ENCODE measurements around the gene PRCC. TPM values are rescaled to one million over a fixed set of nuclear protein-coding genes. Genes with fewer than 3 reads are reported as not detected.

The PRCC gene
- total and polyA plus RNA-seq, 2 of the 8 experiments (the other 6 are each of a cell fraction or from before 2014, with no cell fraction given) = 95.2 to 115 TPM

DNA sequence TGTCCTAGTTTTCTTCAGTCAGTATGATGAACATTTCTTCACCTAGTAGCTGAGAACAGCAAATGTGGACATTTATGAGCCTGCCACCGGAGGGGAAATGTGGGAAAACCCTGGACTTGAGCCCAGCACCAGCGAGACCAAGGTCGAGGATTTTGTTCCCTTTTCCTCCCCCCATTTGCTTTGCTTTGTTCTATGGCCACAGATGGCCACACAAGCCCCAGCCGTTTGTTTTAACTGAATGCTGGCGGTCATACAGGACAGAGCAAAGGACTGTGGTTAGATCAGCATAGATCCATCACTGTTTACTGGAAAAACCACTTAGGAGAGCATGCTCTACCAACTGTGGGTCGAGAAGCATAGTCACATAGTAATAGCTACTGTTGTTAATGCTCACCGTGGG lies 28.5 kb downstream of the PRCC start (continued):
- TF ChIP-seq, protein P1, sequence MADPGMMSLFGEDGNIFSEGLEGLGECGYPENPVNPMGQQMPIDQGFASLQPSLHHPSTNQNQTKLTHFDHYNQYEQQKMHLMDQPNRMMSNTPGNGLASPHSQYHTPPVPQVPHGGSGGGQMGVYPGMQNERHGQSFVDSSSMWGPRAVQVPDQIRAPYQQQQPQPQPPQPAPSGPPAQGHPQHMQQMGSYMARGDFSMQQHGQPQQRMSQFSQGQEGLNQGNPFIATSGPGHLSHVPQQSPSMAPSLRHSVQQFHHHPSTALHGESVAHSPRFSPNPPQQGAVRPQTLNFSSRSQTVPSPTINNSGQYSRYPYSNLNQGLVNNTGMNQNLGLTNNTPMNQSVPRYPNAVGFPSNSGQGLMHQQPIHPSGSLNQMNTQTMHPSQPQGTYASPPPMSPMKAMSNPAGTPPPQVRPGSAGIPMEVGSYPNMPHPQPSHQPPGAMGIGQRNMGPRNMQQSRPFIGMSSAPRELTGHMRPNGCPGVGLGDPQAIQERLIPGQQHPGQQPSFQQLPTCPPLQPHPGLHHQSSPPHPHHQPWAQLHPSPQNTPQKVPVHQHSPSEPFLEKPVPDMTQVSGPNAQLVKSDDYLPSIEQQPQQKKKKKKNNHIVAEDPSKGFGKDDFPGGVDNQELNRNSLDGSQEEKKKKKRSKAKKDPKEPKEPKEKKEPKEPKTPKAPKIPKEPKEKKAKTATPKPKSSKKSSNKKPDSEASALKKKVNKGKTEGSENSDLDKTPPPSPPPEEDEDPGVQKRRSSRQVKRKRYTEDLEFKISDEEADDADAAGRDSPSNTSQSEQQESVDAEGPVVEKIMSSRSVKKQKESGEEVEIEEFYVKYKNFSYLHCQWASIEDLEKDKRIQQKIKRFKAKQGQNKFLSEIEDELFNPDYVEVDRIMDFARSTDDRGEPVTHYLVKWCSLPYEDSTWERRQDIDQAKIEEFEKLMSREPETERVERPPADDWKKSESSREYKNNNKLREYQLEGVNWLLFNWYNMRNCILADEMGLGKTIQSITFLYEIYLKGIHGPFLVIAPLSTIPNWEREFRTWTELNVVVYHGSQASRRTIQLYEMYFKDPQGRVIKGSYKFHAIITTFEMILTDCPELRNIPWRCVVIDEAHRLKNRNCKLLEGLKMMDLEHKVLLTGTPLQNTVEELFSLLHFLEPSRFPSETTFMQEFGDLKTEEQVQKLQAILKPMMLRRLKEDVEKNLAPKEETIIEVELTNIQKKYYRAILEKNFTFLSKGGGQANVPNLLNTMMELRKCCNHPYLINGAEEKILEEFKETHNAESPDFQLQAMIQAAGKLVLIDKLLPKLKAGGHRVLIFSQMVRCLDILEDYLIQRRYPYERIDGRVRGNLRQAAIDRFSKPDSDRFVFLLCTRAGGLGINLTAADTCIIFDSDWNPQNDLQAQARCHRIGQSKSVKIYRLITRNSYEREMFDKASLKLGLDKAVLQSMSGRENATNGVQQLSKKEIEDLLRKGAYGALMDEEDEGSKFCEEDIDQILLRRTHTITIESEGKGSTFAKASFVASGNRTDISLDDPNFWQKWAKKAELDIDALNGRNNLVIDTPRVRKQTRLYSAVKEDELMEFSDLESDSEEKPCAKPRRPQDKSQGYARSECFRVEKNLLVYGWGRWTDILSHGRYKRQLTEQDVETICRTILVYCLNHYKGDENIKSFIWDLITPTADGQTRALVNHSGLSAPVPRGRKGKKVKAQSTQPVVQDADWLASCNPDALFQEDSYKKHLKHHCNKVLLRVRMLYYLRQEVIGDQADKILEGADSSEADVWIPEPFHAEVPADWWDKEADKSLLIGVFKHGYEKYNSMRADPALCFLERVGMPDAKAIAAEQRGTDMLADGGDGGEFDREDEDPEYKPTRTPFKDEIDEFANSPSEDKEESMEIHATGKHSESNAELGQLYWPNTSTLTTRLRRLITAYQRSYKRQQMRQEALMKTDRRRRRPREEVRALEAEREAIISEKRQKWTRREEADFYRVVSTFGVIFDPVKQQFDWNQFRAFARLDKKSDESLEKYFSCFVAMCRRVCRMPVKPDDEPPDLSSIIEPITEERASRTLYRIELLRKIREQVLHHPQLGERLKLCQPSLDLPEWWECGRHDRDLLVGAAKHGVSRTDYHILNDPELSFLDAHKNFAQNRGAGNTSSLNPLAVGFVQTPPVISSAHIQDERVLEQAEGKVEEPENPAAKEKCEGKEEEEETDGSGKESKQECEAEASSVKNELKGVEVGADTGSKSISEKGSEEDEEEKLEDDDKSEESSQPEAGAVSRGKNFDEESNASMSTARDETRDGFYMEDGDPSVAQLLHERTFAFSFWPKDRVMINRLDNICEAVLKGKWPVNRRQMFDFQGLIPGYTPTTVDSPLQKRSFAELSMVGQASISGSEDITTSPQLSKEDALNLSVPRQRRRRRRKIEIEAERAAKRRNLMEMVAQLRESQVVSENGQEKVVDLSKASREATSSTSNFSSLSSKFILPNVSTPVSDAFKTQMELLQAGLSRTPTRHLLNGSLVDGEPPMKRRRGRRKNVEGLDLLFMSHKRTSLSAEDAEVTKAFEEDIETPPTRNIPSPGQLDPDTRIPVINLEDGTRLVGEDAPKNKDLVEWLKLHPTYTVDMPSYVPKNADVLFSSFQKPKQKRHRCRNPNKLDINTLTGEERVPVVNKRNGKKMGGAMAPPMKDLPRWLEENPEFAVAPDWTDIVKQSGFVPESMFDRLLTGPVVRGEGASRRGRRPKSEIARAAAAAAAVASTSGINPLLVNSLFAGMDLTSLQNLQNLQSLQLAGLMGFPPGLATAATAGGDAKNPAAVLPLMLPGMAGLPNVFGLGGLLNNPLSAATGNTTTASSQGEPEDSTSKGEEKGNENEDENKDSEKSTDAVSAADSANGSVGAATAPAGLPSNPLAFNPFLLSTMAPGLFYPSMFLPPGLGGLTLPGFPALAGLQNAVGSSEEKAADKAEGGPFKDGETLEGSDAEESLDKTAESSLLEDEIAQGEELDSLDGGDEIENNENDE (IDR thresholded peaks at IDR 0.05; ENCODE audit: insufficient replicate concordance, low read length) = no peak
- TF ChIP-seq SIN3A (conservative IDR thresholded peaks at IDR 0.05 in 1 of 2, IDR thresholded peaks at IDR 0.05 in 1 of 2; ENCODE audit: low read depth in 1 of 2, low read length in 2 of 2) = no peak
